Kidney epithelial cell (primary cell): ENCODE data around the gene UTP11. TPM values are rescaled to one million over a fixed set of nuclear protein-coding genes. Genes with fewer than 3 reads are reported as not detected.

Experiments used
- DNase-seq: peaks from one replicate; pipeline ENCODE4 v3.0.0-alpha.2; 2010; ENCODE audit warnings: low read depth
- H3K27me3 ChIP-seq: 2 replicates; pipeline ENCODE4 v1.6.0; 2011; ENCODE audit warnings: low read length; ENCODE audit not compliant: control insufficient read depth, insufficient read depth
- H3K36me3 ChIP-seq: 2 replicates; pipeline ENCODE4 v1.5.1; 2011; ENCODE audit warnings: low read length; ENCODE audit not compliant: control insufficient read depth, insufficient read depth
- H3K4me3 ChIP-seq: 2 replicates; pipeline ENCODE4 v1.5.1; 2011; ENCODE audit warnings: low read depth, mild to moderate bottlenecking, control low read depth, low read length
- CTCF ChIP-seq: IDR thresholded peaks from 2 replicates; pipeline ENCODE4 v1.5.1; 2011; ENCODE audit warnings: mild to moderate bottlenecking, moderate library complexity, low read length, control low read depth, inconsistent platforms; ENCODE audit not compliant: insufficient read depth, poor library complexity, severe bottlenecking
- total RNA-seq: library from RNA; depleted of rRNA; stranded (reverse); fragments of >200 nt; gene quantifications from 2 replicates; pipeline ENCODE4 v1.2.3, GENCODE V29; 2015

Gene UTP11
- total RNA-seq, 1 donor from 2014 or later = 62.3 TPM

- no peak for TF ChIP-seq CTCF
- Histone ChIP-seq H3K27me3 (no peaks in the 10 kb centered on the region), H3K36me3 (no peaks in the 10 kb centered on the region), H3K4me3 (no peak overlapping the region)
- DNase-seq = no peak
Measured at GRCh38 chr1:38006008-38006828, 6.3 kb upstream of the UTP11 start.

GRCh38 chr1:38009088-38009840 lies 3.3 kb upstream of the UTP11 start:
- Histone ChIP-seq H3K36me3 (no peaks in the 10 kb centered on the region), H3K27me3 (no peaks in the 10 kb centered on the region), H3K4me3 (no peak overlapping the region)
- no peak for DNase-seq
- no peak for TF ChIP-seq CTCF

- no peak for DNase-seq
- Histone ChIP-seq H3K27me3 (no peaks in the 10 kb centered on the region), H3K36me3 (no peaks in the 10 kb centered on the region), H3K4me3 (no peak overlapping the region)
- TF ChIP-seq CTCF = no peak
Measured at GRCh38 chr1:38009841-38010180, 2.7 kb upstream of the UTP11 start.

- no peak for TF ChIP-seq CTCF
- H3K36me3 ChIP-seq = no peaks in the 10 kb centered on the region
Measured at GRCh38 chr1:38013227-38013622, 691 bp downstream of the UTP11 start.

GRCh38 chr1:38014171-38014570 lies 1.6 kb downstream of the UTP11 start:
- H3K4me3 ChIP-seq = no peak overlapping the region
- no peak for TF ChIP-seq CTCF
- no peaks in the 10 kb centered on the region for H3K36me3 ChIP-seq
- no peaks in the 10 kb centered on the region for H3K27me3 ChIP-seq
- no peak for DNase-seq

More at GRCh38 chr1:38013227-38013622, 691 bp downstream of the UTP11 start:
- Histone ChIP-seq H3K4me3 (peak overlapping the region; percentile 80), H3K27me3 (no peaks in the 10 kb centered on the region)
- DNase-seq = no peak
